NCI-H774 (cell line): Measurements from ENCODE around the gene SAPCD1.

Experiments used
- DNase-seq: peaks from one replicate; lab custom pipeline; 2025; lab: John Stamatoyannopoulos, UW

The SAPCD1 gene

DNA sequence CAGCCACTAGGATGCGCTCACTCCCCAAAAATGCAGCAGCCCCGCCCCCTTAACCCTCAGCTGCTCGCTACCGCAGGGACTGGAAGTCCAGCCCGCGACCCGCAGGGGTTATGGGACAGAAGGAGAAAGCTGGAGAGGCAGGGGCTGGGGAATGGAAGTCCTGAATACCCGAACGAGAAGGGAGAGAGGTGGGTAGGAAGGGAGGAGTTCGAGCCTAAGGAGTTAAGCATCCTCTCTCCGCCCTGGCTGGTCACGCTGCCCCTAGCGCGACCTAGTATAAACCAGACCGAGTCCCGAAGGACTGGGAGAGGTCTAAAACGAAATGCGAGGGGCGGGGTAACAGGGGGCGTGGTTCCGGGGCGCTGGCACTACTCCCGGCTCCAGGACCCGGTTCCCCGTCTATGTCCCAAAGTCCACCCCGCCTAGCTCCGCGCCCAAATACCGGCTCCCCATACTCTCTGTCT is 32.9 kb upstream of the SAPCD1 start:
- peak; percentile 65 for DNase-seq

DNA sequence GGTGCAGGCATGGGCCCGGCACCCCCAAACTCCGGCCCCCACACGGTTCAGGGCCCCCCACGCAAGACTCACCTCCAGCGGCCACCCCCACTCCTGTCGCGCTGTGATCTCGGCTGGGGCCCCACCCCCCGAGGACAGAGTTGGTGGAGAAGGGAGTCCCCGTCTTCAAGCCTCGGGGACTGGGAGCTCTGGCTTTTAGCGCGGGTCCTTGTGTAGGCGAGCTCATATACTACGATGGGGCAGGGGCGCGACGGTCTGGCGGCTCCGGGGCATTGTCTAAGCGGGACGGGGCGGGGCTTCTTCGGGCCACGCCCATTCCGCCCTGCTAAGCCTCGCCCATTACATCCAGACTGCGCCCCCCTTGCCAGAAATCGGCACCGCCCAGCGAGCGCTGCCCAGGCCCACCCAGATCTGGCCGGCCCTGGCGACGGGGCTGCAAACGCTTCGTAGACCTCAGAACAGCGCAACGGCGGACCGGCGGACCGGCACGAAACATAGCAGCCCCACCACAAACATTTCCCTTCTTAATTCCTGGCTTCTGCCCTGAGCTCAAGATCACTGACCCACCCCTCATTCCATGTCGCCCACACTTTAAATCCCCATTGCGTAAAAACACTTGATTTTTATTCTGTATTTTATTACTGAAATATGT is 32.4 kb upstream of the SAPCD1 start:
- DNase-seq: peak; percentile 38

DNA sequence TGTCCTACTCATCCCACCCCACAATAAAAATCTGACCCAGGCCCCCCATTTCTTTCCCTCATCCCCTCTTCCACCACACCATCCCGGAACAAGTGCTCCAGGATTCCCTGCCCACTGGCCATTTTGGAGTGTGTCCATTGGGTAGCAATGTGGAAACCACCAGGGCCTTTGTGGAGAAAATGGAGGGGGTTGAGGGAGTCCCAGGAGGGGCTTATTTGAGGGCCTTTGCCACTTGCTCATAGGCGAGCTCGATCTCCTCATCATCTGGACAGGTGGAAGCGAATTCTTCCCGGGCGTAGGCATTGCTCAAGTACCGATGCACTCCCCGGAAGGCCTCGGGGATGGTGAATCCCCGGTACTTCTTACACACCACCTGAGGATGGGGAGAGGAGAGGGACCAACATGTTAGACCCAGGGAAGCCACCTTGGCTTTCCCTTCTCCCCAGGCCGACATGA is 31.8 kb upstream of the SAPCD1 start:
- DNase-seq: no peak

DNA sequence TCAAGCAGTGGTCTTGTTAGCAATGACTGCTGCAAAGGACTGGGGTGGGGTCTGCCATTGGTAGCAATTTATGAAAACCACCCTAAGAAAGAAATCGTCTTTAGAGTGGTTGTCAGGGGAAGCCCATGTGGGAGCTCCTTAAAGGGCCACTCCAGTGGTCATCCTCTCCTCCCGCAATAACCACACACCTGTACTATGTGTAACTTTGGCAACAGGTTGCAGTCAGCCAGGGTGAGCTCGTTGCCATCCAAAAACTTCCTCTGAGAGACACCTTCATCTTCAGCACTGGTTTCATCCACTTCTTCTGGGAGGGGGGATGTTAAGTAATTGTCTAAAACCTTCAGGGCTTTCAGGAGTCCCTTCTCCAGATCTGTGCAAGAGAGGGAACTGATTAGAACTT is 30.4 kb upstream of the SAPCD1 start:
- DNase-seq: no peak

DNA sequence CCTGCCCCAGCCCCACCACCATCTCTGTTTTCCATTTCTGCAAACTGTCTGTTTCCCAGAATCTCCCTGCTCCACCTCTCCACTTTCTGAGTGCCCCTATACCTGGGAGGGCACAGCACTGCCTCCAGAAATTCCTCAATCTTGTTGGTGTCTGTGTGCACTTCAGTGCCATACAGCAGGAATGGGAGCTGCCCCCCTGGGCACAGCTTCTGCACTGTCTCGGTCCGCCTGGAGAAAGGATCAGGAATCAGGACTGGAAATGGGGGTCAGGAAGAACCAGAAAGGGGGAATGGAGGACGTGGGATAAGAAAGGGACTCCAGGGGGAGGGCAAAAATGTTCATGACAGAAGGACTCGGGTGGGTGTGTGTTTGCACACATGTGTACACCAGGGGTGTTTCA is 28.7 kb upstream of the SAPCD1 start:
- DNase-seq: no peak

DNA sequence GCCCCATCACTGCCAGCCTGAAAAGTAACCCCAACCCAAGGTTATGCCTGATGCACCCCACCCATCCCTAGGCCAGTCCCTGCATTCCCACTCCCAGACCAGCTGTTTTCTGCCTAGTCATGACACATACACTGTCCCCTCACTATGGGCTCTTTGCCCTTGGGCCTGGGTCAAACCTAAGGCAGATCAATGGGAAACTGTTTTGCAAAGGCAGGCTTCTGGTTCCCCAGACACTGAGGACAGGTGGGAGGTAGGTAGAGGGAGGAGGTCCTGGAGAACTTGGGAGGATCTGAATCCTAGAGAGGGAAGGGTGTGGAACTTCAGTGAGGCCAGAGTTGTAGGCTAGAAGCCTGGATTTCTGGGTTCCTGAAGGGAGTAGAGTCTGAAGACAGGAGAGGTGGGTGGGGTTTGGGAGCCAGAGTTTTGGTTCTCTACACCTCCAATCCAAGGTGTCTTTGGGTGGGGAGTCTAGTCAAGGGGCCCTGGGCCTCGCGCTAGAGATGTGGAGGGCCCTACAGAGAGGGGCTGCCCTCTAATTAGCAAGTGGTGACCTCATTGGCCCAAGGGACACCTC is 28.1 kb upstream of the SAPCD1 start:
- no peak for DNase-seq

DNA sequence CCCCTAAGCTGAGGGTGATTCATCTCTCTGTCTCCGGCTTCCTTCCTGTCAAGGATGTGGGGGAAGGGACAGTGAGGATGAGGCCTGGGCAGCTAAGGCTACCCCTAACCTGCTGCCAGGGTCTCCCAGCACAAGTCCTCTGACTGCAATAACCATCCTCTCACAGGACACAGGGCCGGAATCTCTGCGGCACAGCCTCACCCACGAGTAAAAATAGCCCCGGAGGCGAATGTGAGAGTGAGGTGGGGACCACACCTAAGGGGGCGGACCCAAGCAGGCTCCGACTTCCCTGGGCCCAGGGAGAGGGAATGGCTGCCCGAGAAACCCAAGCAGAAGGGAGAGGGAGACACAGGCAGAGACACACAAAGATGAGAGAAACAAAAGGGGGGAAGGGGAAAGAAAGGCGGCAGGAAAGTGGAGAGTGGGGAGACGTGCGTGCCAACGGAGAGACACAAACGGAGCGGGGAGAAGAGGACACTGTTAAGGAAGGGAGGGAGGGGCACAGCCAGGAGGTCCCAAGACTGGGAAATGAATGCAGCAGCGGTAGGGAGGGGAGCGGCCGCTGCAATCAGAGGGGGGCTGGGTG is 27.5 kb upstream of the SAPCD1 start:
- DNase-seq: no peak

DNA sequence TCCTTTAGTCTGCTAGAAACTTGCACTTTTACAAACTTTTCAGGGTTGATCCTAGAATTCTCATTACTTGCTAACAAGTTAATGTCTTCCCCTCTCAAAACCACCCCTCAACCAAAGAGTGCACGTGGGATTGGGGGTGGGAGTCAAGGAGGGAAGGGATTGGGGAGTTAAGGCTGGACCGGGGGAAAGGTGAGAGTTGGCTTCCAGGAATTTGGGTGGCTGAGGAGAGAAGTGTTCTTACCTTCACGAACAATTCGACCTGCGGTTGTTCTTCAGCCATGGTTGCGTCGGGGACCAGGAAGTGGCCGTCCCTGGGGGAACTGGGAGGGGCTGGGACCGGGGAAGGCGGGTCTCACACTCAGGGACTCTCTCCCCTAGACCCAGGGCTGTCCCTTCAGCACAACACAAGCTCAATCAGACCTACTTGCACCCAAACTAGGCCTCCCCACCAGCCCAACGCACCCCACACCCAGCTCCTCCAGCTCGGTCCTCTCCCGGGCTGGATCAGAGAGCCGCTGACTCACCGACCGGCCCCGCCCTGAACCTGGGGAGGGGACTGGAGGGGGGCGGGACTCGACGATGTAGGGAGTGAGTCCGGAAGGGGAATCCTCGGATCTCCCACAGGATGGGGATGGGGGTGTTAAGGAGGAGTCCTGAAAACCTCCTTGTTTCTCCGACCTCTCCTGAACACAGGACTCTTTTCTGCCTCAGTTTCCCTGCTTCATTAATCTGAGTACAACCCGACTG is 26.3 kb upstream of the SAPCD1 start, which contains the start of gene CLIC1:
TSS of gene CLIC1 (minus strand) at position 510 of the 747 bp plus-strand sequence. CDS start at position 280, 230 bp downstream.
- peak; percentile 52 for DNase-seq

DNA sequence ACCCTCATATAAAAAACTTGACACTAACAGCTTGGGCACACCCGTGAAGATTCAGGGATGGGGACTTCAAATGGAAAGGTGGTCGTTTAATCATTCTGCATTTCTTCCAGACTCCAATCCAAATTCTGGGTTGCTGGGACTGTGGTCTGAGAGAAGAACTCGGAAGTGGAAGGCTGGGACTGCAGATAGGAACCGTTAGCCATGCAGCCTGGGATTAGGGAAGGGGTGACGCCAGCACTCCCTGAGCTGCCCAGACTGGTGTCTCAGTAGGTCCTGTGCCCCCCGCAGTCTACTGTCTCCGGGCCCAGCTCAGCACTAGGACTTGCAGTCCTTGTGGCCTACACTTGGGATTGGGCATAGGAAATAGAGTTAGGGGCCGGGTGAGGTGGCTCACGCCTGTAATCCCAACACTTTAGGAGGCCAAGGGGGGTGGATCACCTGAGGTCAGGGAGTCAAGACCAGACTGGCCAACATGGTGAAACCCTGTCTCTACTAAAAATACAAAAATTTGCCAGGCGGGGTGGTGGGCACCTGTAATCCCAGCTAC is 25.6 kb upstream of the SAPCD1 start:
- DNase-seq: no peak

DNA sequence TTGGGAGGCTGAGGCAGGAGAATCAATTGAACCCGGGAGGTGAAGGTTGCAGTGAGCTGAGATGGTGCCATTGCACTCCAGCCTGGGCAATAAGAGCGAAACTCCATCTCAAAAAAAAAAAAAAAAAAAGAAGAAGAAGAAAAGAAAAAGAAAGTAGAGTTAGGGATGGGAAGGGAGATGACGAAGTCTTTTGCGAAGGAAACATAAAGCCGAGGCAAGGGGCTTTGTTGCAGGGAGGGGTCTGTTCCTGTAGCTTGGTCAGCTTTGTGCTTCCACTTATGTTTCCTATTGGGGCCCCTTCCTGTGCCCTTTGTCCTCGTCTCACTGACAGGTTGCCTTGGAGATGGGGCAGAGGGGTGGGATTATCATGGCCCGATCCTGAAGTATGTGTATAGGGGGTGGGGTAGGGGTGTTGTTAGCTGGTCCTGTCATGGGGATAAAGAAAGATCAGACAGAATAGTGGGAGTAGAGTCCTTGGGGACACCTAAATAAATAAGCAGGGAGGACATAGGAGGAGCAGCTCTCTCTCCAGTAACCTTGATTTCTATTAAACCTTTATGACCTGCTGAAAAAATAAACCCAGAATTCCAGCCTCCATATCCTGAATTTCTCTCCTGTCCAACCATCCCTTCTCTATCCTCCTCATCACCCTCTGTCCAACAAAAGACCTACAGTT is 25.0 kb upstream of the SAPCD1 start:
- peak; percentile 30 for DNase-seq

DNA sequence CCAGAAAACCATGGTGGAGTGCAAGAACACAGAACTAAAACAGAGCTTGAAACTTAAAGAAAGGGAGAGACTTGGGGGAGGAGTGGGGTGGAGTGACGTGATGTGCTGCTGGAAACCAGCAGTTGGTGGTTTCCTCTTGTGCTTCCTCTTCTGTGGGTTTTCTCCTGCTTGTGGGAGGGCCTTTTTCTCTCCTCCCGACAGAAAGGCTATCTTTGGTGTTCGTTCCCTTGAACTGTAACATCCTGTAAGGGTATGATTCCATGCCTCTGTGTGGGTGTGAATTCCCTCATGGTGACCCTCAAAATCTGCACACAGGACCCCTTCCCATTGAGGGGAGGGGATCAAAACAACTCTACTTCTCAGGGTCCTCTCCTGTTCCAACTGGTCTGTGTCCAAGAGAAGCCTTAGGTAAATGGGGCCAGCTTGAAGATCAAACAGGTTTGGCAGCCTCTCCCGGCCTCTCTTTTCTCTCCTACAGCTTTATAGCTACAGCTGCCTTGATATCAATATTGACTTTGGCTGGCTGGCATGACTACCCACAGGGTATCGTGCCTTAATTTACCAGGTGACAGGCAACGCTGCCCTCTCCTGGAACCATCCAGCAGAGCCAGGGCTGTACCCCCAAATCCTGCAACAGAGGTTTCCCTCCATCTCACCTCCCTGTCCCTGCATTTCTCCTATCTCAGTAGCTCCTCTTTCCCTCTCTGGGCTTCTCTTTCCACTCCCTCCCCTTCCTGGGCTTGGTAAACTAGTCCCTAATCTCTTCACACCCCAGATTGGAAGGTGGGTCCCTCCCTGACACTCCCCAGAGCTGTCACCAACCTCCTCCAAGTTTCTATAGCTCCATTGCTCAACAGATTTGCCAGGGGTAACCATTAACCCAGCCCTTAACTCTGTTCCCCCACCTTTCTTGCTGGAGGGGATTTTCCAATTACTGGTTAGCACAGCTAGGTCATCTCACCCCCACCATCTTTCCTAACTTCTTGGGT is 24.2 kb upstream of the SAPCD1 start:
- peak; percentile 85 for DNase-seq

DNA sequence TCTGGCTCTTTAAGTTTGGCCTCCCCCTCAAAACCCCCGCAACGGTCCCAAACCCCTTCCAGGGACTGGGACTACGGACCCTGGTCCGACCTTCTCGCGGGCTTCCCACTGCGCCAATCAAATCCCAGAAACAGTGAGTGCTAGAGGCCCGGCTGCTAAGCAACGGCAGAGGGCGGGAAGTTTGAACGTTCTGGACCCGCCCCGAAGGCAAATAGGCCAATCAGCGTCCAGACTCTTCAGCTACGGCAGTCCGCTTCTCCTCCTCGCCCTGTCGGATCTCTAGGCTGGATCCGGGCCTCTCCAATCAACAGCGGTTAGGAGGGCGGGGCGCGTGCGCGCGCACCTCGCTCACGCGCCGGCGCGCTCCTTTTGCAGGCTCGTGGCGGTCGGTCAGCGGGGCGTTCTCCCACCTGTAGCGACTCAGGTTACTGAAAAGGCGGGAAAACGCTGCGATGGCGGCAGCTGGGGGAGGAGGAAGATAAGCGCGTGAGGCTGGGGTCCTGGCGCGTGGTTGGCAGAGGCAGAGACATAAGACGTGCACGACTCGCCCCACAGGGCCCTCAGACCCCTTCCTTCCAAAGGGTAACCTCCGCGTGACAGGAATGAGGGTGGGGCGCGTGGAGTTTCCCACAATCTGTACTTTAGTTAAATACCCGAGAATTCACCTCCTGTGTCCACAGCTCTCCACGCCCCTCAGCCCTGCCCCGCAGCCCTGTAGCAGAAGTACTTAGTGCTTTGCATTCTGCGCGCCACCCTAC is 22.6 kb upstream of the SAPCD1 start, which contains the start of gene MSH5:
TSS of gene MSH5 (plus strand) at position 367 of the 758 bp plus-strand sequence. CDS start 462 bp downstream, outside the sequence.
- DNase-seq: peak; percentile 99

DNA sequence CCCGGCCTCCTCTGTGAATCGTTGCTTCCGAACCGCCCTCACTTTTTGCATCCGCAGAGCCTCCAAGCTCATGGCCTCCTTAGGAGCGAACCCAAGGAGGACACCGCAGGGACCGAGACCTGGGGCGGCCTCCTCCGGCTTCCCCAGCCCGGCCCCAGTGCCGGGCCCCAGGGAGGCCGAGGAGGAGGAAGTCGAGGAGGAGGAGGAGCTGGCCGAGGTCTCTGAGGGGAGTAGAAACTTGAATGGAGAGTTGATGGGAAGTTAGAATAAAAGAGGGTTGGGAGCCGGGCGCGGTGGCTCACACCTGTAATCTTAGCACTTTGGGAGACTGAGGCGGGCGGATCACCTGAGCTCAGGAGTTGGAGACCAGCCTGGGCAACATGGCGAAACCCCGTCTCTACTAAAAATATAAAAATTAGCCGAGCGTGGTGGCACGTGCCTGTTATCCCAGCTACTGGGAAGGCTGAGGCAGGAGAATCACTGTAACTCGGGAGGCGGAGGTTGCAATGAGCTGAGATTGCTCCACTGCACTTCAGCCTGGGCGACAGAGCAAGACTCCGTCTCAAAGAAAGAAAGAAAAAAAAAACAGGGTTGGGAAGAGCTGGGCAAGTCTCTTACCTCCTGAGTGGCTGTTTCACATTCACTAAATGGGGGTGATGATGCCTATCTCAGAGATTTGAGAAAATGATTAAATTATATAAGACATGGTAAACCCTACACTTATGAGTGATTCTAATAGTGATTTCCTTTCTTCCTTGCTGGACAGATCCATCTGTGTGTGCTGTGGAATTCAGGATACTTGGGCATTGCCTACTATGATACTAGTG is 21.8 kb upstream of the SAPCD1 start:
- no peak for DNase-seq

DNA sequence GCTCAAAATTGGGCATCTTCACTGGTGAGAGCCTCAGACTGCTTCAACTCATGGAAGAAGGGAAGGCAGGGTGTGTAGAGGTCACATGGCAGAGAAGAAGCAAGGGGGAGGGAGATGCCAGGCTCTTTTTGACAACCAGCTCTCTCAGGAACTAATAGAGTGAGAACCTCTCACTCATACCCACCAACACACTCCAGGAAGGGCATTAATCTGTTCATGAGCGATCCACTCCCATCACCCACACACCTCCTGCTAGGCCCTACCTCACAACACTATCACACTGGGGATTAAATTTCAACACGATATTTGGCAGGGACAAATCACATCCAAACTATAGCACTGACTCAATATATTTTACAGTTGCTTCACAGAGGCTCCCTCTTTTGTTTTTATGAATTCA is 20.6 kb upstream of the SAPCD1 start:
- DNase-seq: no peak

DNA sequence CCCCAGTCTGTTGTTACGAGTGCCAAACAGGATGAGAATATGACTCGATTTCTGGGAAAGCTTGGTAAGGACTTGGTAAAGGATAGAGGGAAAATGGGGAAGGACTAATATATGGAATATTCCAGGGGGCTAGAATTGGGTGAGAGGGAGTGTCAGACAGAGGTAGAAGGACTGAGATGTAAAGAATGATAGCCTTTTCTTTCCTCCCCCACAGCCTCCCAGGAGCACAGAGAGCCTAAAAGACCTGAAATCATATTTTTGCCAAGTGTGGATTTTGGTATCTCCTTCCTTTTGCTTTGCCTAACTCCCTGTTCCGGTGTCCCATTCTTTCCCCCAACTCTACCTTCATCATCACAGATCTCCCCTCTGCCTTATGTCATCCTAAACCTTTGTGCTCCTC is 19.6 kb upstream of the SAPCD1 start:
- DNase-seq: no peak

DNA sequence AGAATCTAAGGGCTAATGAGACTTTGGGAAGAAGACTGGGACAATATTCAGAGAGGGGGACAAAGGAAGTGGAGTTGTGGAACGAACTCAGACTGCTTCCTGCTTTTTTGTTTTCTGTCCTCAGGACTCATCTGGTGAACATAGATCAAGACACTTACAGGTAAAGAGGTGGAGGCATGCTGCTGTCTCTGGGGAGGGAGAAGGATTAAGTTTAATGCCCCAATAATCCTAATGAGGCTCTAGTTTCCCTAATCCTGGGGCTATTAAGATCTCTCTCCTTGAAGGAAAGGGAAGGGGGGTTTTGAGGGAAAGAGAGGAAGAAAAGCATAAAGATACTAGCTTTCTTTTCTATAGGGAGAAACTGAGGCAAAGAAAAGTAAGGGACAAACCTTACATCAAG is 18.0 kb upstream of the SAPCD1 start:
- no peak for DNase-seq

DNA sequence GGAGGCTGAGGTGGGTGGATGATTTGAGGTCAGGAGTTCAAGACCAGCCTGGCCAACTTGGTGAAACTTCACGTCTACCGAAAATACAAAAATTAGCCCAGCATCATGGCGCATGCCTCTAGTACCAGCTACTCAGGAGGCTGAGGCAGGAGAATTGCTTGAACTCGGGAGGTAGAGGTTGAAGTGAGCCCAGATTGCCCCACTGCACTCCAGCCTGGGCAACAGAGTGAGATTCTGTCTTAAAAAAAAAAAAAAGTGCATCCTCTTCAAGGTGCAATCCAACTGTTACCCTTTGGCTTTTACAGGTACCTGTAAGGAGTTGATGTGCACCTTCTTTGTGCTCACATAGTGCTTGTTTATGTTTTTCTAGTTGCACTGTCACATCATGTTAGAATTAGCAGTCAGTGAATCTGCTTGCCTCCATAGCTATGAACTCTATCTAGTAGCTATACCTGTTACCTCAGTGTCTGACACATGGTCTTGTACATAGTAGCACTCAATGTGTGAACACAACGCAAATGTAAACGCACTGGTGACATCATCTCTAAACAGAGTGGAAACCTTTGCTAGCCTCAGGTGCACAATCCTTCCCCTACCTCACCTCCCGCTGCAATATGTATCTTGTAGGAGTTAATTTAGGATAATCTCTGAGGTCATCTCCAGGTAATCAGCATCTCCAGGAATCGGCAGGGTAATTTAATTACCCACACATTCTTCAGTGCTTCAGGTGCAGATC is 13.0 kb upstream of the SAPCD1 start:
- peak; percentile 21 for DNase-seq

DNA sequence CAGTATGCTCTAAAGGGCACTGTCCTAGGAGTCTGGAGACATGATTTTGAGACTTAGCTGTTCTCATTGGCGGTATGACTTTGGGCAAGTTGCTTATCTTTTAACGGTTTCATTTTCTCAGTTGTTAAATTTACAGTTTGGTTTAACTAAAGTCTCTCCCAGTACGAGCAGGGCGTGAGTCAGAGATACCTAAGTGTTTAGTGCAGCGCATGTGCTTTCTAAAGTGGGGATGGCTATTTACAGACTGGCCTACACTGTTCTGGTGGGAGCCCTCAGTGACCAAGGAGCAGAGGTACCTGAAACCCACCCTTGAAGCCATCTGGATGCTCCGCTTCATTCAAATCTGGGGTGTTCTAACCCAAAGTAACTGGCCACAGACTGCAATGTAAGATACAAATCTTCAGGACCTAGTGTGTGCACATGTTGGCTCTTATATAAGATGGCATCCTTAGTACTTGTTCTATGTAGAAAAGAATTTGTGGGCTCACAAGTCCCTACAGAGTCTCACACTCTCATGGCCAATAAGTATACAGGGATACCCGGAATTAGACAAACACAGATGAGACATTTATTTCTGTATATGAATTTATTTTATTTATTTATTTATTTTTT is 11.9 kb upstream of the SAPCD1 start:
- DNase-seq: no peak
